Activated B cell treated with CpG ODN at 0.5 μM for 24 hours (primary cell): ENCODE data around the gene EVI5L. TPM values are rescaled to one million over a fixed set of nuclear protein-coding genes. Genes with fewer than 3 reads are reported as not detected.

ENCODE experiments used
- ATAC-seq: fragments of 200-7000 bp; cut with Tn5 transposase; one replicate; pipeline ENCODE4 v1.10.0; 2021; ENCODE audit warnings: low read depth, mild to moderate bottlenecking, moderate library complexity
- CTCF ChIA-PET: fragments of 350-600 bp; sonication (Branson Sonifier 250); formaldehyde crosslinking; loops from one replicate; lab custom pipeline; 2021; ENCODE audit warnings: antibody characterized with exemption; lab: Charles Lee
- POLR2A ChIA-PET: fragments of 350-600 bp; sonication (Branson Sonifier 250); formaldehyde crosslinking; loops from one replicate; lab custom pipeline; 2021; ENCODE audit warnings: antibody characterized with exemption; lab: Charles Lee
- DNase-seq: peaks from one replicate; pipeline ENCODE4 v3.0.0; 2022
- H3K27ac Mint-ChIP-seq: one replicate; pipeline ENCODE4 v1.8.0; 2020; ENCODE audit warnings: mixed read lengths
- H3K27me3 Mint-ChIP-seq: one replicate; pipeline ENCODE4 v1.8.0; 2021; ENCODE audit warnings: mixed read lengths
- H3K36me3 Mint-ChIP-seq: one replicate; pipeline ENCODE4 v1.8.0; 2021; ENCODE audit warnings: low read depth, mixed read lengths
- H3K4me1 Mint-ChIP-seq: one replicate; pipeline ENCODE4 v1.8.0; 2021; ENCODE audit warnings: mixed read lengths
- H3K4me3 Mint-ChIP-seq: one replicate; pipeline ENCODE4 v1.8.0; 2020; ENCODE audit warnings: mild to moderate bottlenecking, mixed read lengths
- H3K9me3 Mint-ChIP-seq: one replicate; pipeline ENCODE4 v1.8.0; 2020; ENCODE audit warnings: mixed read lengths
- CTCF ChIP-seq: fragments of 200-600 bp; IDR thresholded peaks from one replicate; pipeline ENCODE4 v1.8.0; 2022; ENCODE audit warnings: antibody characterized with exemption, mild to moderate bottlenecking
- intact Hi-C: fragments of 100-400 bp; cut with micrococcal nuclease; formaldehyde crosslinking; loops from one replicate; pipeline ENCODE4 v1.15.1; 2024
- total RNA-seq: library from RNA; stranded (reverse); gene quantifications from 2 replicates; pipeline ENCODE4 v1.2.3, GENCODE V29; 2022

EVI5L gene
- total RNA-seq, 1 donor from 2014 or later, result 12.8 TPM

- Mint-ChIP-seq H3K4me3 (no peak overlapping the region), H3K9me3 (no peaks in the 10 kb centered on the region), H3K27me3 (no peaks in the 10 kb centered on the region), H3K27ac (no peak overlapping the region), H3K36me3 (no peaks in the 10 kb centered on the region), H3K4me1 (peaks cover 4% of the 10 kb centered on the region)
- DNase-seq (no peak), ATAC-seq (no peak)
- intact Hi-C loops, result no loop called here
- no peak for TF ChIP-seq CTCF
- ChIA-PET CTCF (interaction anchor here (0.8 kb wide), 1 partner anchor 49 kb away, joined by 3 read pairs; no protein-coding TSS in a partner anchor), POLR2A (no interaction called here)
Observed at GRCh38 chr19:7848779-7849457, 18.9 kb downstream of the EVI5L start.

DNA sequence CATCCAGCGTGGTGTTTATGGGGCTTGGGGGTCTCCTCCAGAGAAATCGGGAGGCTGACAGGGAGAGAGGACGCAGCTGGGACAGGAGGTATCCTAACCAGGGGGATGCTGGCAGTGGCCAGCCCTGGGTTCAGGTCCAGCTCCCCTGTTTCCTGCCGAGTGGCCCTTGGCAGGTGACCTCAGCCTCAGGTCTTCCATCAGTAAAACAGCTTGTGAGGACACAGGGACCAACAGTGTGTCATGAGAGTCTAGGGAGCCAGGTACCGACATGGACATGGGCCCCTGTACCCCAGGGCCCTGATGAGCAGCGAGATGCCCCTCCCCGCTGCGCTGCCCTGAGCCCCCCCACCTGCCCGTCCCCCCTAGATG is 19.6 kb downstream of the EVI5L start:
- H3K4me3 Mint-ChIP-seq, result no peak overlapping the region
- no peak for ATAC-seq
- no peak overlapping the region for H3K27ac Mint-ChIP-seq
- intact Hi-C loops, result no loop called here
- H3K4me1 Mint-ChIP-seq, result peaks cover 4% of the 10 kb centered on the region
- no peaks in the 10 kb centered on the region for H3K36me3 Mint-ChIP-seq
- POLR2A ChIA-PET, result no interaction called here
- H3K9me3 Mint-ChIP-seq, result no peaks in the 10 kb centered on the region
- CTCF ChIA-PET, result no interaction called here
- TF ChIP-seq CTCF, result no peak
- H3K27me3 Mint-ChIP-seq, result no peaks in the 10 kb centered on the region
- DNase-seq, result no peak

- intact Hi-C loops, result no loop called here
- DNase-seq (no peak), ATAC-seq (no peak)
- Mint-ChIP-seq H3K9me3 (no peaks in the 10 kb centered on the region), H3K4me3 (no peak overlapping the region), H3K4me1 (peaks cover 4% of the 10 kb centered on the region), H3K36me3 (no peaks in the 10 kb centered on the region), H3K27me3 (no peaks in the 10 kb centered on the region), H3K27ac (no peak overlapping the region)
- TF ChIP-seq CTCF, result no peak
- ChIA-PET POLR2A (interaction anchor here (0.6 kb wide), 1 partner anchor 1288 kb away, joined by 3 read pairs; no protein-coding TSS in a partner anchor), CTCF (no interaction called here)
Observed at GRCh38 chr19:7850000-7850813, 20.2 kb downstream of the EVI5L start.

- no peak for ATAC-seq
- TF ChIP-seq CTCF, result no peak
- no peaks in the 10 kb centered on the region for H3K9me3 Mint-ChIP-seq
- H3K27ac Mint-ChIP-seq, result no peak overlapping the region
- H3K27me3 Mint-ChIP-seq, result no peaks in the 10 kb centered on the region
- CTCF ChIA-PET, result no interaction called here
- no peaks in the 10 kb centered on the region for H3K36me3 Mint-ChIP-seq
- POLR2A ChIA-PET, result interaction anchor here (0.6 kb wide), 1 partner anchor 1289 kb away, joined by 3 read pairs; no protein-coding TSS in a partner anchor
- intact Hi-C loops, result no loop called here
- DNase-seq, result no peak
- no peak overlapping the region for H3K4me3 Mint-ChIP-seq
- H3K4me1 Mint-ChIP-seq, result peaks cover 4% of the 10 kb centered on the region
Observed at GRCh38 chr19:7850945-7851622, 21.1 kb downstream of the EVI5L start.
